HG03354 (cell line): Measurements from ENCODE around the gene CTNNA1.
"Not testable (repeated sequence)": the region's sequence is repeated elsewhere in the genome, so short reads cannot be mapped to it uniquely, and the experiment has no call there.

Source experiments
- ATAC-seq: cut with Tn5 transposase; IDR thresholded peaks from one replicate; pipeline ENCODE4 v1.9.1; 2021; ENCODE audit warnings: mild to moderate bottlenecking; ENCODE audit not compliant: unreplicated experiment, poor library complexity, severe bottlenecking

CTNNA1 gene

GRCh38 chr5:138920181-138920580 lies 167.0 kb downstream of the CTNNA1 start:
- no peak for ATAC-seq

- ATAC-seq: not testable (repeated sequence)
Measured at GRCh38 chr5:138921362-138921761, 168.1 kb downstream of the CTNNA1 start.

GRCh38 chr5:138922494-138922893 lies 169.3 kb downstream of the CTNNA1 start:
- no peak for ATAC-seq

- ATAC-seq: no peak
Measured at GRCh38 chr5:138925090-138925635, 171.9 kb downstream of the CTNNA1 start.

- no peak for ATAC-seq
Measured at GRCh38 chr5:138926257-138926656, 173.0 kb downstream of the CTNNA1 start.

GRCh38 chr5:138926688-138927448 lies 173.6 kb downstream of the CTNNA1 start:
- no peak for ATAC-seq

- no peak for ATAC-seq
Measured at GRCh38 chr5:138927544-138927943, 174.3 kb downstream of the CTNNA1 start.

GRCh38 chr5:138927979-138928378 lies 174.8 kb downstream of the CTNNA1 start:
- ATAC-seq: no peak

- ATAC-seq: no peak
Measured at GRCh38 chr5:138929571-138929955, 176.3 kb downstream of the CTNNA1 start.

GRCh38 chr5:138930371-138931097 lies 177.3 kb downstream of the CTNNA1 start:
- ATAC-seq: no peak

GRCh38 chr5:138932171-138932810 lies 179.1 kb downstream of the CTNNA1 start:
- no peak for ATAC-seq

- ATAC-seq: no peak
Measured at GRCh38 chr5:138933522-138934290, 180.5 kb downstream of the CTNNA1 start.

- ATAC-seq: no peak
Measured at GRCh38 chr5:138934971-138935370, 181.7 kb downstream of the CTNNA1 start.

GRCh38 chr5:138935466-138935865 lies 182.2 kb downstream of the CTNNA1 start:
- no peak for ATAC-seq

GRCh38 chr5:138936225-138936967 lies 183.2 kb downstream of the CTNNA1 start:
- no peak for ATAC-seq

GRCh38 chr5:138936968-138937345 lies 183.7 kb downstream of the CTNNA1 start:
- no peak for ATAC-seq

GRCh38 chr5:138937392-138938387 lies 184.5 kb downstream of the CTNNA1 start:
- no peak for ATAC-seq

- no peak for ATAC-seq
Measured at GRCh38 chr5:138938526-138938925, 185.3 kb downstream of the CTNNA1 start.
